Hematopoietic multipotent progenitor cell (in vitro differentiated cells): Measurements from ENCODE around the gene TMEM97. TPM values are rescaled to one million over a fixed set of nuclear protein-coding genes. Genes with fewer than 3 reads are reported as not detected.
A peak's percentile ranks its signal among the peaks of the same experiment; 100 is the strongest.
"Not testable (repeated sequence)": the region's sequence is repeated elsewhere in the genome, so short reads cannot be mapped to it uniquely, and the experiment has no call there.

Experiments used
- DNase-seq, 3 donors: peaks; one replicate each; pipeline ENCODE4 v3.0.0-alpha.2; 2011 to 2015; ENCODE audit warnings: low read depth in 2 of 3, low spot score in 2 of 3
- total RNA-seq: library from RNA; depleted of rRNA; stranded (reverse); fragments of >200 nt; gene quantifications from one replicate; pipeline ENCODE4 v1.2.3, GENCODE V29; 2012

The TMEM97 gene
- total RNA-seq, 1 donor: 17.8 TPM

- peak in 2 of 3 donors; percentile 25 to 50 for DNase-seq
Measured at GRCh38 chr17:28335959-28336871, 17.2 kb downstream of the TMEM97 start.

- no peak for DNase-seq
Measured at GRCh38 chr17:28338056-28338768, 19.2 kb downstream of the TMEM97 start.

GRCh38 chr17:28338769-28339212 lies 19.8 kb downstream of the TMEM97 start:
- not testable (repeated sequence) for DNase-seq

GRCh38 chr17:28339431-28339830 lies 20.4 kb downstream of the TMEM97 start:
- DNase-seq: no peak

GRCh38 chr17:28340374-28340773 lies 21.4 kb downstream of the TMEM97 start:
- DNase-seq: no peak

GRCh38 chr17:28341516-28341915 lies 22.5 kb downstream of the TMEM97 start:
- DNase-seq: no peak

GRCh38 chr17:28342313-28342712 lies 23.3 kb downstream of the TMEM97 start:
- DNase-seq: no peak

GRCh38 chr17:28343491-28343932 lies 24.5 kb downstream of the TMEM97 start:
- DNase-seq: no peak

GRCh38 chr17:28344011-28344410 lies 25.0 kb downstream of the TMEM97 start:
- DNase-seq: no peak

GRCh38 chr17:28344435-28344901 lies 25.5 kb downstream of the TMEM97 start:
- DNase-seq: no peak

GRCh38 chr17:28345419-28346198 lies 26.6 kb downstream of the TMEM97 start:
- DNase-seq: no peak

GRCh38 chr17:28346199-28346580 lies 27.2 kb downstream of the TMEM97 start:
- DNase-seq: no peak

- peak in 1 of 3 donors; percentile 21 for DNase-seq
Measured at GRCh38 chr17:28346746-28347246, 27.8 kb downstream of the TMEM97 start.

GRCh38 chr17:28347261-28347891 lies 28.4 kb downstream of the TMEM97 start:
- no peak for DNase-seq

GRCh38 chr17:28348979-28349378 lies 30.0 kb downstream of the TMEM97 start:
- no peak for DNase-seq

GRCh38 chr17:28350271-28350670 lies 31.3 kb downstream of the TMEM97 start:
- no peak for DNase-seq

- peak; percentile 86 to 97 (median 94) for DNase-seq
Measured at GRCh38 chr17:28357061-28357900, 38.3 kb downstream of the TMEM97 start, which contains the start of gene POLDIP2. POLDIP2 (minus strand) TSS chr17:28357527; CDS start chr17:28357448, 79 bp downstream.

GRCh38 chr17:28357901-28358197 lies 38.8 kb downstream of the TMEM97 start:
- DNase-seq: no peak

- DNase-seq: no peak
Measured at GRCh38 chr17:28363186-28363585, 44.2 kb downstream of the TMEM97 start.
